ENCODE measurements around the gene CHAF1B. TPM values are rescaled to one million over a fixed set of nuclear protein-coding genes. Genes with fewer than 3 reads are reported as not detected.

CHAF1B gene
- total and polyA plus RNA-seq, 2 of the 8 experiments (the other 6 are each of a cell fraction or from before 2014, with no cell fraction given), result 11.8 to 23.1 TPM

DNA sequence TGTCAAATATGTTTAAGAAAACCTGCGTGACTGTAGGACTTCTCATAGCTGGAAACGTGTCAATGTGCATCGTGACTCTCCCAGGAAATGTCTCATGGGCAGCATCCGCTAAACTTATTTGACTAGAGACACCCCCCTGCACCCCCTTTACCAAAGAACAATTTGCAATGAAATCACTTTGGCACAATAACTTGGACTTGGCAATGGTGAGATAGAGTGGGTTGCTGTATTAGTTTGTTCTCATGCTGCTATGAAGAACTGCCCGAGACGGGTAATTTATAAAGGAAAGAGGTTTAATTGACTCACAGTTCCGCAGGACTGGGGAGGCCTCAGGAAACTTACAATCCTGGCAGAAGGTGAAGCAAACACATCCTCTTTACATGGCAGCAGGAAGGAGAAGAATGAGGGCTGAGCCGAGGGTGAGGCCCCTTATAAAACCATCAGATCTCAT, 80.9 kb downstream of the CHAF1B start:
- H3K36me3 ChIP-seq (ENCODE audit: control insufficient read depth in 2 of 4, insufficient read depth in 4 of 4, low read length in 3 of 4), result no peaks in the 10 kb centered on the region
- H3K23ac ChIP-seq (ENCODE audit: insufficient read length), result no peak overlapping the region
- H2BK15ac ChIP-seq (ENCODE audit: low read length), result no peak overlapping the region
- H4K5ac ChIP-seq (ENCODE audit: insufficient read length, low read depth, low read length), result no peak overlapping the region
- no peak overlapping the region for H4K91ac ChIP-seq (replicated peaks; ENCODE audit: insufficient read length, low read length)
- H4K20me1 ChIP-seq (replicated peaks in 1 of 2; ENCODE audit: control insufficient read depth in 1 of 2, insufficient read depth in 2 of 2, low read length in 2 of 2), result no peaks in the 10 kb centered on the region
- no peaks in the 10 kb centered on the region for H3K79me2 ChIP-seq (ENCODE audit: control insufficient read depth in 1 of 2, insufficient read depth in 2 of 2, low read length in 2 of 2)
- no peak overlapping the region for H4K8ac ChIP-seq (ENCODE audit: extremely low read depth, insufficient read depth, low read length)
- H3K23me2 ChIP-seq (ENCODE audit: low read depth, low read length), result no peaks in the 10 kb centered on the region
- H3K9me3 ChIP-seq (ENCODE audit: insufficient read depth in 2 of 2, low read depth in 1 of 2, low read length in 1 of 2), result no peaks in the 10 kb centered on the region
- H3K27ac ChIP-seq (ENCODE audit: low read depth, low read length), result no peak overlapping the region
- H2AK5ac ChIP-seq (ENCODE audit: low read depth, low read length), result no peak overlapping the region
- H3K27me3 ChIP-seq (replicated peaks in 1 of 4; ENCODE audit: control insufficient read depth in 3 of 4, extremely low read depth in 1 of 4, insufficient read depth in 3 of 4, low read length in 3 of 4), result no peaks in the 10 kb centered on the region
- no peaks in the 10 kb centered on the region for H3K79me1 ChIP-seq (ENCODE audit: low read depth, low read length)
- no peak overlapping the region for H3K56ac ChIP-seq (replicated peaks; ENCODE audit: insufficient read length, low read depth, low read length)
- no peak overlapping the region for H2BK20ac ChIP-seq (ENCODE audit: low read length)
- H2BK120ac ChIP-seq (replicated peaks; ENCODE audit: low read depth, low read length), result no peak overlapping the region
- no peak overlapping the region for H3K4ac ChIP-seq (replicated peaks; ENCODE audit: insufficient read length, low read depth, low read length)
- no peak overlapping the region for H2AFZ ChIP-seq (ENCODE audit: low read length)
- no peak overlapping the region for H3K9ac ChIP-seq (replicated peaks in 1 of 4; ENCODE audit: extremely low read depth in 1 of 4, low read depth in 3 of 4, low read length in 3 of 4)
- ChIA-PET CTCF (ENCODE audit: partially characterized antibody) (no interaction called here), POLR2A (ENCODE audit: partially characterized antibody) (no interaction called here)
- no peak overlapping the region for H3K14ac ChIP-seq (ENCODE audit: insufficient read length)
- TF ChIP-seq YY1 (IDR thresholded peaks at IDR 0.05; ENCODE audit: low read depth, low read length) (no peak), SAP30 (IDR thresholded peaks at IDR 0.05; ENCODE audit: insufficient read depth, insufficient replicate concordance, low read length) (no peak), RAD21 (IDR thresholded peaks at IDR 0.05 in 1 of 2, conservative IDR thresholded peaks at IDR 0.05 in 1 of 2; ENCODE audit: low read depth in 2 of 2, low read length in 2 of 2) (no peak), EP300 (IDR thresholded peaks at IDR 0.05; ENCODE audit: borderline replicate concordance in 1 of 2, low read depth in 2 of 2, low read length in 2 of 2) (no peak), BRCA1 (IDR thresholded peaks at IDR 0.05; ENCODE audit: low read depth, low read length) (no peak), KDM1A (IDR thresholded peaks at IDR 0.05; ENCODE audit: borderline replicate concordance, low read length) (no peak), JUN (IDR thresholded peaks at IDR 0.05; ENCODE audit: low read depth, low read length) (no peak), KDM4A (IDR thresholded peaks at IDR 0.05; ENCODE audit: low read depth, low read length, severe bottlenecking) (no peak), ASH2L (IDR thresholded peaks at IDR 0.05; ENCODE audit: low read length) (no peak), CBX5 (IDR thresholded peaks at IDR 0.05; ENCODE audit: low read depth, low read length) (no peak)
- no peak for DNase-seq (ENCODE audit: low read depth in 1 of 2, low spot score in 2 of 2)
- FAIRE-seq, result no peak
- no peak overlapping the region for H3K18ac ChIP-seq (ENCODE audit: extremely low read depth, low read length)
- peaks cover 0 to 16% (median 2%) of the 10 kb centered on the region in 4 experiments; a peak in 4 of 7 replicates for H3K4me1 ChIP-seq (replicated peaks in 1 of 4; ENCODE audit: control insufficient read depth in 3 of 4, insufficient read depth in 4 of 4, low read length in 3 of 4)
- H3K4me2 ChIP-seq (ENCODE audit: insufficient read depth in 1 of 2, low read depth in 2 of 2, low read length in 2 of 2), result no peak overlapping the region
- no peak overlapping the region for H2BK5ac ChIP-seq (ENCODE audit: low read depth, low read length)
- 88% methylated on average over 8 of the region's 8 CpGs; no CpG with 5 or more reads in 1 of the 2 experiments for whole genome bisulfite sequencing, 2 experiments (ENCODE audit: extremely low coverage in 1 of 2, insufficient coverage in 1 of 2, insufficient read length in 1 of 2, insufficient replicate concordance in 2 of 2, low coverage in 1 of 2, low lambda C conversion rate in 2 of 2, missing lambda C conversion rate in 1 of 2)
- H3K4me3 ChIP-seq (ENCODE audit: extremely low read depth in 1 of 4, insufficient read depth in 2 of 4, low read depth in 3 of 4, low read length in 4 of 4), result no peak overlapping the region
- no peak overlapping the region for H2BK12ac ChIP-seq (ENCODE audit: low read depth, low read length)

Measured in H1 (cell line).